Osteoblast (primary cell): ENCODE data around the gene RIPOR3. TPM values are rescaled to one million over a fixed set of nuclear protein-coding genes. Genes with fewer than 3 reads are reported as not detected.

Experiments
- DNase-seq: peaks from one replicate; pipeline ENCODE4 v3.0.0; 2011; ENCODE audit warnings: low spot score, mixed read lengths; ENCODE audit not compliant: insufficient read length; ENCODE audit errors: missing footprints
- H2AFZ ChIP-seq: 2 replicates; pipeline ENCODE4 v1.6.0; 2011; ENCODE audit warnings: mild to moderate bottlenecking, low read length
- H3K27ac ChIP-seq: 2 replicates; pipeline ENCODE4 v1.5.1; 2011; ENCODE audit warnings: mild to moderate bottlenecking, low read depth, low read length, moderate library complexity
- H3K27me3 ChIP-seq: 2 replicates; pipeline ENCODE4 v1.6.0; 2012; ENCODE audit warnings: mild to moderate bottlenecking, control low read depth, inconsistent platforms, low read length, moderate library complexity; ENCODE audit not compliant: insufficient read depth
- H3K36me3 ChIP-seq: 2 replicates; pipeline ENCODE4 v1.5.1; 2011; ENCODE audit warnings: mild to moderate bottlenecking, low read length, control low read depth, moderate library complexity; ENCODE audit not compliant: insufficient read depth
- H3K4me1 ChIP-seq: 2 replicates; pipeline ENCODE4 v1.5.1; 2011; ENCODE audit warnings: mild to moderate bottlenecking, low read length, control low read depth, moderate library complexity; ENCODE audit not compliant: insufficient read depth
- H3K4me2 ChIP-seq: 2 replicates; pipeline ENCODE4 v1.6.0; 2011; ENCODE audit warnings: mild to moderate bottlenecking, low read length; ENCODE audit not compliant: insufficient read depth
- H3K4me3 ChIP-seq: fragments of 200-600 bp; sonication (generic); 3 replicates; pipeline ENCODE4 v1.5.1; 2012; ENCODE audit warnings: mild to moderate bottlenecking, low read length, inconsistent platforms; ENCODE audit not compliant: insufficient read depth
- H3K79me2 ChIP-seq: 2 replicates; pipeline ENCODE4 v1.6.0; 2012; ENCODE audit warnings: mild to moderate bottlenecking, low read length, control low read depth, inconsistent platforms; ENCODE audit not compliant: insufficient read depth
- H3K9me3 ChIP-seq: 2 replicates; pipeline ENCODE4 v1.5.1; 2011; ENCODE audit warnings: low read depth, low read length, control low read depth
- H4K20me1 ChIP-seq: 2 replicates; pipeline ENCODE4 v1.6.0; 2012; ENCODE audit warnings: mild to moderate bottlenecking, low read length, control low read depth; ENCODE audit not compliant: insufficient read depth
- CTCF ChIP-seq: IDR thresholded peaks from 2 replicates; pipeline ENCODE4 v1.5.1; 2011; ENCODE audit warnings: mild to moderate bottlenecking, low read depth, low read length, moderate library complexity; ENCODE audit errors: extremely low read depth
- total RNA-seq: library from RNA; depleted of rRNA; stranded (reverse); fragments of >200 nt; gene quantifications from 2 replicates; pipeline ENCODE4 v1.2.3, GENCODE V29; 2012

Gene RIPOR3
- total RNA-seq, 1 donor, result 1.1 TPM

DNA sequence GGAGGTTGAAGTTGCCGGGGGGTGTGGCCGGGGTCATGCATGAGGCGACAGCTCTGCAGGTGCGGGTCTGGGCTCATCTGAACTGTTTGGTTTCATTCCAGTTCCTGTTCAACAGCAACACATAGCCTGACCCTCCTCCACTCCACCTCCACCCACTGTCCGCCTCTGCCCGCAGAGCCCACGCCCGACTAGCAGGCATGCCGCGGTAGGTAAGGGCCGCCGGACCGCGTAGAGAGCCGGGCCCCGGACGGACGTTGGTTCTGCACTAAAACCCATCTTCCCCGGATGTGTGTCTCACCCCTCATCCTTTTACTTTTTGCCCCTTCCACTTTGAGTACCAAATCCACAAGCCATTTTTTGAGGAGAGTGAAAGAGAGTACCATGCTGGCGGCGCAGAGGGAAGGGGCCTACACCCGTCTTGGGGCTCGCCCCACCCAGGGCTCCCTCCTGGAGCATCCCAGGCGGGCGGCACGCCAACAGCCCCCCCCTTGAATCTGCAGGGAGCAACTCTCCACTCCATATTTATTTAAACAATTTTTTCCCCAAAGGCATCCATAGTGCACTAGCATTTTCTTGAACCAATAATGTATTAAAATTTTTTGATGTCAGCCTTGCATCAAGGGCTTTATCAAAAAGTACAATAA, 108.6 kb downstream of the RIPOR3 start:
- Histone ChIP-seq H3K79me2 (peaks cover 25% of the 10 kb centered on the region), H4K20me1 (peaks cover 29% of the 10 kb centered on the region), H2AFZ (no peak overlapping the region), H3K4me2 (no peak overlapping the region), H3K9me3 (no peaks in the 10 kb centered on the region), H3K36me3 (peaks cover 85% of the 10 kb centered on the region), H3K4me3 (no peak overlapping the region), H3K27me3 (no peaks in the 10 kb centered on the region), H3K27ac (no peak overlapping the region), H3K4me1 (peaks cover 10% of the 10 kb centered on the region)
- DNase-seq, result peak; percentile 30
- TF ChIP-seq CTCF, result no peak

DNA sequence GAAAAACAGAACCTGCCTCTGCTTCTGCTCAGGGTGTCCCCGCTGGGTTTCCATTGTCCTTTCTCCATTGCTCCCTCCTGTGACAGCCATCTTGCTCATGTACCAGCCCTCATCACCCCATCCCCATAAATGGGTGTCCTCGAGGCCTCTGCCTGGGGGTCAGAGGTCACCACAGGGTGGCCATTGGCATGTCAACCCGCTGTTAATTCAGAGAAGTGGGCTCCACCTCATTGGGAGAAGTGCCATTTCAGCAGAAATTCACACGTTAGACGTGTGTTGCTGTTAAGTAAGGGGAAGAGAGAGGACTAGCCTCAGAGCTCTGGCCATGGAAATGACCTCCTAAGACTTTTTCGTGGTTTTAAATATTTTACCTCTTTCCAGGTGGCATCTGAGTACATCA, 109.2 kb downstream of the RIPOR3 start:
- Histone ChIP-seq H4K20me1 (peaks cover 35% of the 10 kb centered on the region), H3K27me3 (no peaks in the 10 kb centered on the region), H3K79me2 (peaks cover 31% of the 10 kb centered on the region), H3K9me3 (no peaks in the 10 kb centered on the region), H2AFZ (no peak overlapping the region), H3K4me3 (no peak overlapping the region), H3K36me3 (peaks cover 91% of the 10 kb centered on the region), H3K4me1 (peaks cover 10% of the 10 kb centered on the region), H3K4me2 (no peak overlapping the region), H3K27ac (no peak overlapping the region)
- peak; percentile 34 for DNase-seq
- TF ChIP-seq CTCF, result no peak

DNA sequence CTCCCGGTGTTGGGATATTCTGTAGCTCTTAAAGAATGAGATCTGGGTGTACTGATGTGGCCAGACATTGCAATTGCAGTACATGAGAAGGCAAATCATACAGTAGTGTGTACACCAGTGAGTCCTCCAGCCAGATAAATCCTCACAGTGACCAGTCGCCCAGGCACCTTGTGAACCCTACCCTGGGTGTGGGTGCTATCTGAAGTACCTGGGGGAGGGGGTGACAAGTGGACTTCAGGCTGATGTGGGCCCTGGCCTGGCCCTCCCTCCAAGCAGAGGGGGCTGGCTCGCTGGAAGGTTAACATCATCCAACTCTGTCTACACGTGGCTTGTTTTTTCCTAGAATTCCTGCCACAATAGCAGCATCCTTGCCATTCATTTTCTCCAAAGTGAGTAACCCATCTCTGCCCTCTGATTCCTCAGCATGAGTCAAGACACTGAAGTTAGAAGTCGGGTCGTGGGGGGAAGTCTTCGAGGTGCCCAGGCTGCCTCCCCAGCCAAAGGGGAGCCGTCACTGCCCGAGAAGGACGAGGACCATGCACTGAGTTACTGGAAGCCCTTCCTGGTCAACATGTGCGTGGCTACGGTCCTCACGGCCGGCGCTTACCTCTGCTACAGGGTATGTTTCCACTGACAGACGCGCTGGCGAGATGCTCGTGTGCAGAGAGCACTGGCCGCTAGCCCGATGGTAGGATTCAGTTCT, 110.3 kb downstream of the RIPOR3 start:
- no peak overlapping the region for H3K4me3 ChIP-seq
- peak overlapping the region; percentile 35 for H3K27ac ChIP-seq
- H3K4me1 ChIP-seq, result peaks cover 10% of the 10 kb centered on the region
- no peak for TF ChIP-seq CTCF
- H3K79me2 ChIP-seq, result peaks cover 36% of the 10 kb centered on the region
- H3K27me3 ChIP-seq, result no peaks in the 10 kb centered on the region
- H2AFZ ChIP-seq, result no peak overlapping the region
- peaks cover 36% of the 10 kb centered on the region for H4K20me1 ChIP-seq
- H3K9me3 ChIP-seq, result no peaks in the 10 kb centered on the region
- no peak overlapping the region for H3K4me2 ChIP-seq
- H3K36me3 ChIP-seq, result peaks cover 88% of the 10 kb centered on the region
- DNase-seq, result peak; percentile 84

- Histone ChIP-seq H3K4me3 (no peak overlapping the region), H3K27ac (peak overlapping the region; percentile 8), H3K79me2 (peaks cover 42% of the 10 kb centered on the region), H2AFZ (no peak overlapping the region), H3K36me3 (peaks cover 86% of the 10 kb centered on the region), H3K4me2 (no peak overlapping the region), H3K27me3 (no peaks in the 10 kb centered on the region), H4K20me1 (peaks cover 39% of the 10 kb centered on the region), H3K4me1 (peaks cover 10% of the 10 kb centered on the region), H3K9me3 (no peaks in the 10 kb centered on the region)
- peak; percentile 96 for DNase-seq
- peak; percentile 74 for TF ChIP-seq CTCF
Measured at GRCh38 chr20:50580016-50580747, 111.2 kb downstream of the RIPOR3 start.
